ENCODE measurements around the gene SNX20.

DNA sequence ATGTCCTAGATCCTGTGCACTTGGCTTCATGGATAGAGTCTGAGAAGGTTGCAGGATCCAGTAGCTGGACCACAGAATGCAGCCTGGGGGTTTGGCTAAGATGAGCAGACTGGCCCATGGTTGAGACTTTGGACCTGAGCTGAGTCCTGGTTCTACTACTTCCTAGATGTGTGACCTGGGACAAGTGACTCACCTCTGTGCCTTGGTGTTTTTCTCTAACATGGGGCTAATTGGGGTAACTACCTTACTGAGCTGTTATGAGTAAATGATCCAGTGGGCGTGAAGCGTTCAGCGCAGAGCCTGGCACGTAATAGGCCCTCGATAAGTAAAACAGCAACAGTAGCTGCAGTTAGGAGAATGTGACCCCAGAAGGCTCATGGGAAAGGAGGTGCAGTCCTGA, 38.8 kb downstream of the SNX20 start:
- TF ChIP-seq POLR2AphosphoS5 (IDR thresholded peaks at IDR 0.05; ENCODE audit: low read depth, low read length) (no peak), TAF1 (IDR thresholded peaks at IDR 0.05; ENCODE audit: borderline replicate concordance, insufficient read depth, low read length) (no peak), SIN3A (IDR thresholded peaks at IDR 0.05; ENCODE audit: borderline replicate concordance, insufficient read depth, low read length) (no peak)
- TF ChIP-seq, protein P1, sequence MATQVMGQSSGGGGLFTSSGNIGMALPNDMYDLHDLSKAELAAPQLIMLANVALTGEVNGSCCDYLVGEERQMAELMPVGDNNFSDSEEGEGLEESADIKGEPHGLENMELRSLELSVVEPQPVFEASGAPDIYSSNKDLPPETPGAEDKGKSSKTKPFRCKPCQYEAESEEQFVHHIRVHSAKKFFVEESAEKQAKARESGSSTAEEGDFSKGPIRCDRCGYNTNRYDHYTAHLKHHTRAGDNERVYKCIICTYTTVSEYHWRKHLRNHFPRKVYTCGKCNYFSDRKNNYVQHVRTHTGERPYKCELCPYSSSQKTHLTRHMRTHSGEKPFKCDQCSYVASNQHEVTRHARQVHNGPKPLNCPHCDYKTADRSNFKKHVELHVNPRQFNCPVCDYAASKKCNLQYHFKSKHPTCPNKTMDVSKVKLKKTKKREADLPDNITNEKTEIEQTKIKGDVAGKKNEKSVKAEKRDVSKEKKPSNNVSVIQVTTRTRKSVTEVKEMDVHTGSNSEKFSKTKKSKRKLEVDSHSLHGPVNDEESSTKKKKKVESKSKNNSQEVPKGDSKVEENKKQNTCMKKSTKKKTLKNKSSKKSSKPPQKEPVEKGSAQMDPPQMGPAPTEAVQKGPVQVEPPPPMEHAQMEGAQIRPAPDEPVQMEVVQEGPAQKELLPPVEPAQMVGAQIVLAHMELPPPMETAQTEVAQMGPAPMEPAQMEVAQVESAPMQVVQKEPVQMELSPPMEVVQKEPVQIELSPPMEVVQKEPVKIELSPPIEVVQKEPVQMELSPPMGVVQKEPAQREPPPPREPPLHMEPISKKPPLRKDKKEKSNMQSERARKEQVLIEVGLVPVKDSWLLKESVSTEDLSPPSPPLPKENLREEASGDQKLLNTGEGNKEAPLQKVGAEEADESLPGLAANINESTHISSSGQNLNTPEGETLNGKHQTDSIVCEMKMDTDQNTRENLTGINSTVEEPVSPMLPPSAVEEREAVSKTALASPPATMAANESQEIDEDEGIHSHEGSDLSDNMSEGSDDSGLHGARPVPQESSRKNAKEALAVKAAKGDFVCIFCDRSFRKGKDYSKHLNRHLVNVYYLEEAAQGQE (IDR thresholded peaks at IDR 0.05; ENCODE audit: insufficient read depth in 1 of 2, low read depth in 2 of 2, low read length in 2 of 2): no peak

All from PFSK-1 (cell line).